T-helper 22 cell (primary cell): ENCODE data around the gene METTL3.

Experiments
- DNase-seq: peaks from one replicate; pipeline ENCODE4 v3.0.0-alpha.2; 2020; ENCODE audit warnings: low read depth

The METTL3 gene

DNA sequence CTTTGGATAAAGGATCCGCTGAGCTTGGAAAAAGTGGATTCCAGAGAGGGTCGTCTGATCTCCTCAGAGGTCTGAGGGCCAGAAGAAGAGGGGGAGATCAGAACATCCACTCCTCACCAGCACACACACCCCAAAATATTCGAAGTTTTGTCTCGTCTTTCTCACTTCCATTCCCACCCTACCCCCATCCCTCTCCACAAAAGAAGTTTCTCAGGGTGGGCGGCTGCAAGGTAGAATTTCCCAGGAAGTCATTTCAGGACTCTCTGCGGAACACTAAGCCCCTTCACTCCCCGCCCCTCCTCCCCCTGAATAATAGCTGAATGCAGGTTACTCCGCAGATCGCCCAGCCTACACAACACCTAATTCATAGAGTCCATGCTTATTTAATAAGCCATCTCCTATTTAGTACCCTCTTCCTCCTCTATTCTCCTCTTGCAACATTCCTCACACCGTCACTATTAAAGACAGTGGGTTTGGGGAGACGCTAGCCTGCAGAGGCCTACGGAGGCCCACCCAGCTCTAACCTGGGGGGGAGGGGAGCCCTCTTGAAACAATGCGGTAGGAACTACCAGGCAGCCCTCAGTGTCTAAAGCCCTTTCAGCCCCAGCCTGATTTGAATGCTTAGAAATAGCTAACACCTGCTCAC, 15.7 kb upstream of the METTL3 start:
- DNase-seq, result no peak

DNA sequence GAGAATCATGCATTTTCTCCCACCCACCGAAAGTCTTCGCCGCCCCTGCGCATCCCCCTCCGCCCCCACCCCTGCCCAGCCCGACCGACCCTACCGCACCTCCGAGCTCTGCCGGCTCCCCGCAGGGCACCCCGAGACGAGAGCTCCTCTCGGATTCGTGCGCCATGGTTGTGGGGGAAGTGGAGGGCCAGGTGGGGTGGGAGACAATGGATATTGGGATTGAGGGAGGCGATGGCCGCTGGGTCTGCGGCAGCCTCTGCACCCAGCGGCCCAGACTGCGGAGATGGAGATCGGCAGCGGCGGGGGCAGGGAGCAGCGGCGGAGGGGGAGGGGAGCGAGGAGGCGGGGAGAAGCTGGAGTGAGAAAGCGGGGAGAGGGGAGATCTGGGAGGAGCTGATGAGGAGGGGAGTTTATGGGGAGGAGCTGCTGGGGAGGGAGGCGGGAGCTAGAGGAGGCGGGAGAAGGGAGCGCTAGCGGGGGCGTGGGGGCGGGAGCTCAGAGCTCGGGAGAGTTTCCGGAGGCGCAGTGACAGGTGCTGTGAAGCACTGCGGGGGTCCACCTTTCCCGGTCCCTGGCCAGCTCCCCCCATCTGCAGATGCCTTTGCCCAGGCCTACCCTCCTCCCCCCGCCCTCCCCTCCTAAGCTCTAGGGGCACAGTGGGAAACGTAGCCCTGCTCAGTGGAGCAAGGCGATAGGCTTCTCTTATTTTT, 15.0 kb upstream of the METTL3 start, which contains the start of gene SALL2:
Gene SALL2, minus strand, starts transcription at position 385 of the 710 bp plus-strand sequence. Its CDS starts 219 bp downstream, at position 166.
- DNase-seq, result peak; percentile 58

GRCh38 chr14:21525571-21525961, 14.4 kb upstream of the METTL3 start:
- DNase-seq, result no peak

GRCh38 chr14:21524575-21525490, 13.7 kb upstream of the METTL3 start:
- DNase-seq, result no peak

GRCh38 chr14:21523203-21523602, 12.1 kb upstream of the METTL3 start:
- no peak for DNase-seq

GRCh38 chr14:21521501-21521900, 10.4 kb upstream of the METTL3 start:
- no peak for DNase-seq

- no peak for DNase-seq
Observed at GRCh38 chr14:21520767-21521166, 9.6 kb upstream of the METTL3 start.

DNA sequence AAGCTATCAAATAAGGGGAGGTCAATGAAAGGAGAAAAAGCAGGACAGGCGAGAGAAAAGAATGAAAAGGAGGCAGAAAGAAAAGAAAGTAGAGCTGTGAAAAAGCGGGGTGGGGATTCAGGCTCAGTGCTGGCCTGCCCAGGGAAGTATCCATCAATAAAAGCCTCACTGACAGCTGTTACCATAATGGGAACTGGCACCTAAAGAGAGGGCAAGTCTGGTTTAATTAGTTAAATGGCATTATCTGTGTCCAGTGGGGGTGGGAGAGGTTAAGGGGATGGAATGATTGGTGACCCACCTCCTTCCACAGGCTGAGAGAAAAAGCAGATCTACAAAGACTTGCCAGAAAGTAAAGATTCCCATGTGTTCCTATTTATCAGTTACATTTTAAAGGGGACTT, 7.6 kb upstream of the METTL3 start:
- DNase-seq, result no peak

GRCh38 chr14:21514341-21514740, 3.2 kb upstream of the METTL3 start:
- DNase-seq, result no peak

- no peak for DNase-seq
Observed at GRCh38 chr14:21509432-21510143, 1.6 kb downstream of the METTL3 start.

GRCh38 chr14:21506557-21506956, 4.6 kb downstream of the METTL3 start:
- no peak for DNase-seq

DNA sequence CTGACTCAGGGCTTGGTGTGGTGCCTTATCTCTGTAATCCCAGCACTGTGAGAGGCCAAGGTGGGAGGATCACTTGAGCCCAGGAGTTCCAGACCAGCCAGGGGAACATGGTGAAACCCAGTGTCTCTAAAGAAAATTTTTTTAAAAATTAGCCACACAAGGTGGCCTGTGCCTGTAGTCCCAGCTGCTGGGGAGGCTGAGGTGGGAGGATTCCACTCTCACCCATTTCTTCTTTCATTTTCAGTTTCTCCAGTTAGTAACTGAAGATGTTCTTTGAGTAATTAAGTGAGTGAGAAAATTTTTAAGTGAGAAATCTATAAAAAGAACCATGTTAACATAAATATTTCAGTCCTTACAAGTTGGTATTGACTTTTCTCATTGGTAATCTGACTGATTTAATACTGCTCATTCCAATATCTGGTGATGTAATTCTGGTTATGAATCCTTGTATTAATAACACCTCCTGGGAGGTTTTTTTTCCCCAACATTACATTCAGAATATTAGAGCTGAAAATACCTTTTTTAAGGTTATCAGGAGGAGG, 6.1 kb downstream of the METTL3 start:
- DNase-seq, result no peak

DNA sequence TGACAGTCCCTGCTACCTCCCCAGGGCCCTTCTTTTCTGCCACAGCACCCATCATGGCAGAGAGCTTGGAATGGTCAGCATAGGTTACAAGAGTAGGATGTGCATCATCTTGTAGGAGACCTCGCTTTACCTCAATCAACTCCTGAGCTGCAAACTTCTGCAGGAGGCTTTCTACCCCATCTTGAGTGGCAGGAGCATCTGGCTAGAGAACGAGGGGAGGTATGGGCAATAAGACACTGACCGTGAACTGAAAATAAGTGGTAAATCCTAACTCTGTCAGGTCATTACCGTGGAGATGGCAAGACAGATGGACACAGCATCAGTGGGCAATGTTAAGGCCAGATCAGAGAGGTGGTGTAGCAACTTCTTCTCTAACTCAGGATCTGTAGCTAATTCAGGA, 7.8 kb downstream of the METTL3 start:
- DNase-seq, result no peak

DNA sequence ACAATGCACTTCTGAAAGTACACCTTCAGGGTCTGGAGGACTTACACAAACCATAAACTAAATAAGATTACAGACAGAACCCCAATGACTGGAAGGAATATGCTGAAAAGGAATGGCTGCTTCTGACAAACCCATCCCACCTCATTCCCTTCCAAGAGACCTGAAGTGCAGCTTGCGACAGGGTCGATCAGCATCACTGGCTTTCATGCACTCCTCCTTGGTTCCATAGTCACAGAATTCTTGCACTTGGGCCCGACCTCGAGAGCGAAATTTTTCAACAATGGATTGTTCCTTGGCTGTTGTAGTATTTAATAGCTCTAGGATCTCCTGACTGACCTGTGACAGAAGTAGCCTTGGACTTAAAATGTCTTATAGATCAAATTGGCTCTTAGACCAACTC, 9.6 kb downstream of the METTL3 start:
- no peak for DNase-seq

- DNase-seq, result peak; percentile 13
Observed at GRCh38 chr14:21498540-21499526, 12.3 kb downstream of the METTL3 start.

DNA sequence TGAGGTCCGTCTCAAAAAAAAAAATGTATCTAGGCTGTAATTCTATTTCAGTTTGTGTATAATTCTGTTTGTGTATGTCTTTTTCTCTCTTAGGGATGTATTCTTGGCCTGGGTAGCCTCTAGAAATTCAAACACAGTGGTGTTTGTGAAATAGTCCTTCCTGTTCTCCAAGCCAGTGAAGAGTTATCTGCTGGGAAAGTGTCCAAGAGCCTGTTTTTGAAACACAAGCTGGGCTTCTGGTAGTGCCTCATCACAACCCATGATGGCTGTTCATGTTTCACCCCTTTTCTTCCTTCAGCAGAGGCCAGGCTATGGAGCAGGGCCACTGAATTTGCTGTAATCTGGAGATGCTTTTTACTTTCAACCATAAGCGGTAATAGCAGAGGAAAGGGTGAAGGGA, 14.7 kb downstream of the METTL3 start:
- no peak for DNase-seq

DNA sequence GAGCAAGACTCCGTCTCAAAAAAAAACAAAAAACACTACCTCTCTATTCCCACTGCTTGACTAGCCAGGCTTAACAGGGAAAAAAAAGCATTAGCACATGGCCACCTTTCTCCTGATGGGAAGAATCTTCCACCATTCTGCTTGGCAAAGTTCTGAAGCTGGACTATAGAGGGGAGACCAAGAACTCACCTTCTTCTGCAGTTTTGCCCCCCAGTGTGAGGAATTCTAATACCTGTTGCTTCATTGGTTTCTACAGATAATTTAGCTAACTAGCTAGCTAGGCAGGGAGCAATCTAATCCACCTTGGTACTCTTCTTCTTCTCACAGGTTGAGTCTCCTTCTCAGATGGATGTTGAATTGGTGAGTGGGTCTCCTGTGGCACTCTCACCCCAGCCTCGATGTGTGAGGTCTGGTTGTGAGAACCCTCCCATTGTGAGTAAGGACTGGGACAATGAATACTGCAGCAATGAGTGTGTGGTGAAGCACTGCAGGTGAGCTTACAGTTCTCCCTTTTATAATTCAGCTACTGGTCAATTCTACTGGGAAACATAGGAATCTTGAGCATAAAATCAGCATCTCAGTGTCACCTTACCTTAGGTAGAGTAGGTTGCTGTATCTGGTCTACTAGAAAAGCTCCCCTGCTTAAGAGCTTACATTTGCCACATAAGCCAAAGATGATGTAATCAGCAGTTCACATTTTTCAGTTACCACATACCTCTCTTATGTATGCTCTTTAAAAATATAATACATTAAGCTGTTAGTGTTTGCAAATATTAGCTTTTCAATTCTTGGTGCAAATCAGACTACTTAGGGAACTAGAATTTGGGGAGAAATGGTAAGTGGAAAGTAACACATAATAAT, 16.0 kb downstream of the METTL3 start:
- no peak for DNase-seq

GRCh38 chr14:21486640-21487087, 24.5 kb downstream of the METTL3 start:
- no peak for DNase-seq

DNA sequence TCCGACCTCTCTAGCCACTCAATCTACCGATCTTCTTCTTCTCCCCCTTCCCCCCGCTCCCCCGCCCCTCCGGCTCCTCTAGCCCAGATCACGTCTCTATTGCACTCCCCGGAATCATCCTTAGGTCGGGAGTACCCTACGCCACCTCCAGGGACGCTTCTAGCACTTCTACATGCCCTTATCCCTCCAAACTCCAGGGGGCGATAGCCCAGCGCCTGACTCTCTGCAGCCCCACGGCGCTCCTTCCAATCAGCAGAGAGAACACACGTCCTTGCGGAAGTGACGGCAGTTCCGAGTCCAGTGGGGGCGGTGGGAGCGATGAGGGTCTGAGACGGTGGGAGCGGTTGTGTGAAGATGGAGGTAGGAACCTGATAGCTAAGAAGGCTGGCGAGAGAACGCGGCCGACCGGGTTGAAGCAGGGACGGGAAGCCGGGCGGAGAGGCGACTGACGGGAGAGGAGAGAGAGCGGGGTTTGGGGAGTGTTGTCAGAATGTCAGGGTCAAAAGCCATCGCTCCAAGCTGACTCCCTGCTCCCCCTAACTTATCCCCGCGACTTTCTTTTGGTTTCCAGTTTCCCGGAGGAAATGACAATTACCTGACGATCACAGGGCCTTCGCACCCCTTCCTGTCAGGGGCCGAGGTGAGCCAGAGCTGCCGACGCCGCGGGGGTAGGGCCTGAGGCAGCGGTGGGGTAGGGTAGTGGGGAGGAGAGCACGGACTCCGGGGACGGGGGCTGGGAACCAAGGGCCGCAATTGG, 34.0 kb downstream of the METTL3 start, which contains the start of the genes RAB2B and TOX4:
Gene RAB2B, minus strand, starts transcription at position 35 of the 757 bp plus-strand sequence. CDS start 87 bp downstream, outside the sequence.
Gene TOX4, plus strand, starts transcription at position 271 of the 757 bp plus-strand sequence. Its CDS starts 84 bp downstream, at position 355.
- peak; percentile 93 for DNase-seq
